OCI-M2 (cell line): ENCODE data around the gene PCDH9.

Source experiments
- DNase-seq: peaks from one replicate; lab custom pipeline; 2025; ENCODE audit not compliant: unreplicated experiment; lab: John Stamatoyannopoulos, UW

PCDH9 gene

DNA sequence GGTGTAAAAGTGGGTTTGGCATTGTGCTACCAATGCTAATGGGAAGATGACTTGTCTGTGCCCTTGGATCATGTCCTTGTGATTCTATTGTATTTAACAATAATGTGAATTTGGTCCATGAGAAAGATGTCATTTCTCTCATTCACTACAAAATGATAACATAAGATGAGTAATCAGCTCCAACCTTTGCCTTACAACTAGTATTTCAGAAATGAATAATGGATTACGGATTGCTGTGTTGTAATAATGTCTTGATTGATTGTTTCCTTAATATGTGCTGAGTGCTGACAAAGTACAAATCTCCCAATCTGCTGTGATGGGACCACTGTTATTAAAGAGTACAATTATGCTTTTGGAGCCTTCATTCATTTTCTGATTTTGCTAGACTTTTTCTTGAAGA lies 375.0 kb downstream of the PCDH9 start:
- DNase-seq = no peak

DNA sequence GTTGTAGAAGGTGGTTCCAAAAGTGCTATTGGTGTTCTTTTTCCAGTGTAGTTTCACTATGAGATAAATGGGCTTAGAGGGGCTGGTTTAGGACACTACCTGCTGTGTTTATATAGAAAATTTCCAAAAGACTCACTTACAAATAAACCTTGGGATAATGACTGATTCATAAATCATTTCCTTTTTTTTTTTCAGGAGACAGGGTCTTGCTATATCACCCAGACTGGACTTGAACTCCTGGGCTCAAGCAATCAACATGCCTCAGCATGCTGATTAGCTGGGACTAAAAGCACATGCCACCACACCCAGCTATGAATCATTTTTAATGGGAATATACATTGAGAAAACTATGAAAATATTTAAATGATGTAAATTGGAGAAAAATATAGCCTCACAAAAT lies 376.6 kb downstream of the PCDH9 start:
- DNase-seq = no peak

- DNase-seq = no peak
Observed at GRCh38 chr13:66849706-66850105, 380.4 kb downstream of the PCDH9 start.

- DNase-seq = no peak
Observed at GRCh38 chr13:66847541-66847940, 382.6 kb downstream of the PCDH9 start.

GRCh38 chr13:66845393-66845792 lies 384.7 kb downstream of the PCDH9 start:
- DNase-seq = no peak

GRCh38 chr13:66844933-66845332 lies 385.2 kb downstream of the PCDH9 start:
- no peak for DNase-seq

DNA sequence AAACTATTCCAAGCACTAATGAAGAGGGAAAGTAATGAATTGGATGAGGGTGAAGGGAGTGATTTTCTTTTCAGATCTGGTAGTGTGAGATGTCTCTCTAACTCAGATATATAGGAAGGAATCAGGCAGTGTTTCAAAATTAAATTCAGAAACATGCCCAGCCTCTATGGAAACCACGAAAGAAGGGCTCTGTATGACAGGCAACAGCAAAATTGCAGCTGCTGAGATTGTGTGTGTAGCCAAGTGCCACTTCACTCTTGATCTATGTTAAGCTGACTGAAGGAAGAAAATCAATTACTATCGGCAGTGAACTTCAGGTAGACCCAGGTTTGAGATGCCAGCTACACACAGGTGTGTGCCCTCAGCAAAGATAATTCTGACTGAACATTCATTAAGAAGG lies 387.4 kb downstream of the PCDH9 start:
- no peak for DNase-seq

- no peak for DNase-seq
Observed at GRCh38 chr13:66840621-66841020, 389.5 kb downstream of the PCDH9 start.

GRCh38 chr13:66837246-66837645 lies 392.9 kb downstream of the PCDH9 start:
- DNase-seq = no peak

- no peak for DNase-seq
Observed at GRCh38 chr13:66835040-66835628, 395.0 kb downstream of the PCDH9 start.

DNA sequence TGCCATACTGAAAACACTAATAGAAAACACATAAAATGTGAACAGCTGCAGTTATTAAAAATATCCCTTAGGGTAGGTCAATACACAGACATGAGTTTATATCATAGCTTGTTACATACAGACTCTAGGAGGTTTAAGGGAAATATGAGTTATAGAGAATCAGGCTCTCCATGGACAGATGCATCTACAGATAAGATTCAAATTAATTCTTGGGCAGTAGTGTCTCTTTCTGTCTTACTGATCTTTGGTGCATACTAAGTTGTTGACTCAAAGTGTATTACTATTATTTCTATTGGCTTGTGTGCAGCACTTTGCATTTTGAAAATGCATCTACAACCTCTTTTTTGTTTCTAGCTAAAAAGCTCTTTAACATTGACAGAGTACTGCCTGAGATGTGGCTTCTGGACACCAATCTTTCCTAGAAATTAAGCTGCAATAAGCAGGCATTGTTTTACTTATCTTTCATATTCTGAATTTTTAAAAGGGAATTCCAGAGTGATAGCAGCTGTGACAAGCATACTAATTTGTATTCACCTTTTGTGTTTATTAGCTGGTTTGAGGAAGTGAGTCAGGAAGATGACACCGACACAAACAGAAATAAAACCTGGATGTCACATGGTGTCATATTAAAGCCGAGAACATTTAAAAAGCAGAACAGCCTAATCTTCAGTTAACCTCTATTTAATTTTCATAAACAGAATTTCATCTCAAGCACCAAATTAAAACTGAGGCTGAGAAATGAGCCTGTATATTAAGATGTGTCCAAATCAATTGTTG lies 399.0 kb downstream of the PCDH9 start:
- DNase-seq = no peak

DNA sequence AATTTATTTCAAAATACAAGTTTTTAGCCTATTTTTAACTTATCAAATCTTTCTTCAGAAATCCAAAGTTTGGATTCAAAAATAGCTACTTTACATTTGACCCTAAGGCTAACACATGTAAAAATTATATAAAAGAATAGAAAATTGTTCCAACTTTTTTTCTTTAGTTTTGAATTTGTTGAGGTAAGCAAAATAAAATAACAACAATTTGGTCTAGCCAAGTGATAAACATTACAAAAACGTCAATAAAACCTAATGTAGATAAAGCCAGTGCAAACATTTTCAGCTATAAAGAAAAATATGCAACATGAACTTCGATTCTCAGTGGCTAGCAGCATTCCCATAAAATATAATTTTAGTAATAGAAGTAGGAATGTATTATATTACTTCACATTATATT lies 400.3 kb downstream of the PCDH9 start:
- no peak for DNase-seq

GRCh38 chr13:66826398-66826797 lies 403.7 kb downstream of the PCDH9 start:
- no peak for DNase-seq

DNA sequence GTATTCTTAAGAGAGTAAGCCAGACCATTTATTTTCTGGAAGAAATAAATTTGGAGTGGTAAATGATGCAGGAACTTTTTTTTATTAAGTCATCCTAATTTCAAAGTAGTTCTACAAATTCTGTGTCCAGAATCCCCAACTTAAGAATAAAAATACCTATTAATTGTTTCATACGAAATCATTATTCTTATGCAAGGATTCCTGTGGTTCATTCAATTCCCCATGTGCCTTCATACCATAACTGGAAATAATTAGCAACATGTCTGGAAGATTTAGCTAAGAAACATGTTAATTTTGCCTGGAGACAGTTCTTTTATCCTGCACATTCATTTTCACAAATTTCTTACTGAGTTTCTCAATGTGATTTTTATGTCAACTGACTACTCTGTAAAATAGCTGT lies 408.6 kb downstream of the PCDH9 start:
- no peak for DNase-seq

GRCh38 chr13:66811455-66811854 lies 418.7 kb downstream of the PCDH9 start:
- no peak for DNase-seq

DNA sequence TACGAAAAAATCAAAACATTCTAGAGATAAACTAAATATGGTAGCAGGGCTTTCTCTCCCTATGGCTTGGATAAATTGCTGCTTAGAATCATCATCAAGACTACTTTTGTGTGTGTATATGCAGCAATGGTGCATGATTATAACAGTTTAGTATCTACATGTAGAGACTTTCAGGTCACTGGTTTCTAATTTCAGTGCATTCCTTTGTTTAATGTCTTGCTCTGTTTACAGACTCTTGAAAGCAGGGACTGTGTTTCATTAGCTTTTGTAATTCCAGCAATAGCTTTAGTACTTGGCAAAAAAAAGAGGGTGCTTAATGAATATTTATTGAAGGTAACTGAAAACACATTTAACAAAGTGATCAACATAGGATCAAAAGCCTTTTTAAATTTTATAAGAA lies 420.7 kb downstream of the PCDH9 start:
- no peak for DNase-seq

DNA sequence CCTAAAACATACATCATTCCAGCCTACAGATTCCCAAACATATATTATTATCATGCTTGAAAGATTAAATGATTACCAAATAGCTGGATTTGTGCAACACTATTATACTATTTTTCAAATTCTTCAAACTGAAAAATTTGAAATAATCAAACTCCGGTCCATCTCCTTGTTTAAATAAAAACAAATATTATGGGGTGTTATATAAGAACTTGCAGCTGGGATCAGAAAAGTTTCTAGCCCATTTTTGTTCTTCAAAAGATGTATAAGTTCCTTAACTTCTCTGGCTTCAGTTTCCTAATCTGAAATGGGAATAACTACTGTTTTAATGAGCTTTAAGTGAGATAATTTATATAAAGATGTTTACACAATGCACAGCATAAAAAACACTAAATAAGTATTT lies 422.9 kb downstream of the PCDH9 start:
- no peak for DNase-seq

GRCh38 chr13:66805657-66806056 lies 424.5 kb downstream of the PCDH9 start:
- no peak for DNase-seq

DNA sequence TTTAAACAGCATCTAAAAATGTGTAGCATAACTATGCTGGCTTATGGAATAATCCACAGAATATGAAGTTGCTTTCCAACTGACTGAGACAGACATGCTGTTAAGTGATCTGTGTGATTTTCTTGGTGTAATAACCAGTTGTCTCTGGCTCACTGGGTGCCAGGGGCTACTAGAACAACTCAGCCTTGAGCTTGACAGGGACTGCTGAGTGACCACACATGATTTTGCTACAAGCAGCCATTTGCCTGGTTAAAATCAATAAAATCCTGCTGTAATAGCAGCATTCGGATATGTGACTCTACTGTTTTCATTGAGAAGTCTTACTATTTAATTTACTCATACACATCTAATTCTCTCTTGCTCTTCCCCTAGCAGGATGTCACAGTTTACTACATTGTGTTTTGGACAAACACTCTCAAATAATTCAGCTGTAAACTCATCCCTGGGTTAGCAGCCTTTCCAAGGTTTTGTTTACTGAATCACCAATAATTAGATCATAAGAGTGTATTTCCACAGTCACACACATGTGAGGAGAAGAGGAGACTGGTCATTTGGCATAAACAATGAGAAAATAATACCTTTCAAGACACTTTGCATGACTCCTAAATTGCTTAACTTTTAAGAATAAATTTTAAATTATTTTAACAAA lies 426.2 kb downstream of the PCDH9 start:
- no peak for DNase-seq

GRCh38 chr13:66803013-66803807 lies 426.9 kb downstream of the PCDH9 start:
- no peak for DNase-seq

DNA sequence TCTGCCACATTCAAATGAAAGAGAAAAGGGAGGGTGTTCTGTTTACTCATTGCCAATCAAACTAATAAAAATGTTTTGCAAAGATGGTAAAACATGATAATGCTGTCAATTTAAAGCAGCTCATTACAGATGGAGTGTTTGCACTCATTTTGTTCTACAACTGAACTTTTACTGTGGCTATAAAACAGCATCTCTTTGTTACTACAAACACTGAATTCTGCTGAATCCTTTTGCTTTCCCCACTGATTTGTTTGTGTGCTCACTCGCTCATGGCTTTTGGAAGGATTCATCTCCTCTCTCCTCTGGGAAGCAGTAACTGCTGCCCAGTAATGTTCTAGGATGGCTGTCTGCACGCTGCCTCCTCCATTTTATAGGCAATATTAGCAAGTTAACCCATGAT lies 434.5 kb downstream of the PCDH9 start:
- DNase-seq = no peak
